GM13976 (cell line): ENCODE data around the gene NYAP1.
A peak's percentile ranks its signal among the peaks of the same experiment; 100 is the strongest.
"Not testable (repeated sequence)": the region's sequence is repeated elsewhere in the genome, so short reads cannot be mapped to it uniquely, and the experiment has no call there.

Experiments
- DNase-seq: peaks from one replicate; pipeline ENCODE4 v3.0.0; 2012; ENCODE audit warnings: low spot score
- CTCF ChIP-seq: IDR thresholded peaks from 2 replicates; pipeline ENCODE4 v1.5.1; 2012; ENCODE audit warnings: borderline replicate concordance, mild to moderate bottlenecking; ENCODE audit not compliant: insufficient read depth; ENCODE audit errors: extremely low read depth, missing control alignments, control extremely low read depth
- in situ Hi-C: fragments of 300-500 bp; cut with MboI; formaldehyde crosslinking; loops from one replicate; pipeline ENCODE4 v1.12.0; 2022; ENCODE audit warnings: low sequenced_read_pairs, mixed read lengths, inconsistent platforms; ENCODE audit not compliant: unreplicated experiment

NYAP1 gene

GRCh38 chr7:100441641-100442535 is 41.8 kb upstream of the NYAP1 start:
- in situ Hi-C loops = no loop called here
- TF ChIP-seq CTCF = no peak
- no peak for DNase-seq

GRCh38 chr7:100443096-100443840 is 40.5 kb upstream of the NYAP1 start:
- in situ Hi-C loops = no loop called here
- no peak for TF ChIP-seq CTCF
- DNase-seq = no peak

GRCh38 chr7:100444311-100445278 is 39.1 kb upstream of the NYAP1 start:
- in situ Hi-C loops = no loop called here

GRCh38 chr7:100446040-100446439 is 37.7 kb upstream of the NYAP1 start:
- no peak for TF ChIP-seq CTCF
- in situ Hi-C loops = no loop called here
- no peak for DNase-seq

More at GRCh38 chr7:100444311-100445278, 39.1 kb upstream of the NYAP1 start:
- TF ChIP-seq CTCF = no peak
- DNase-seq = peak; percentile 42

GRCh38 chr7:100447363-100447762 is 36.4 kb upstream of the NYAP1 start:
- DNase-seq, in situ Hi-C loops: not testable (repeated sequence)

- no peak for DNase-seq
- no peak for TF ChIP-seq CTCF
- in situ Hi-C loops = no loop called here
These were observed 34.4 kb upstream of the NYAP1 start for GRCh38 chr7:100449190-100449795.
